IPS-NIHi7 (cell line): ENCODE measurements around the gene TSC2.
"Not testable (repeated sequence)": the region's sequence is repeated elsewhere in the genome, so short reads cannot be mapped to it uniquely, and the experiment has no call there.

Experiments
- DNase-seq: peaks from one replicate; pipeline ENCODE4 v3.0.0; 2012; ENCODE audit warnings: mixed read lengths; ENCODE audit errors: extremely low spot score

Gene TSC2

GRCh38 chr16:2085669-2086068, 37.9 kb downstream of the TSC2 start:
- no peak for DNase-seq

- DNase-seq, result no peak
Measured at GRCh38 chr16:2086106-2086742, 38.4 kb downstream of the TSC2 start.

- DNase-seq, result no peak
Measured at GRCh38 chr16:2086812-2087747, 39.3 kb downstream of the TSC2 start.

- no peak for DNase-seq
Measured at GRCh38 chr16:2087748-2088631, 40.2 kb downstream of the TSC2 start.

- no peak for DNase-seq
Measured at GRCh38 chr16:2088759-2089358, 41.1 kb downstream of the TSC2 start.

- DNase-seq, result no peak
Measured at GRCh38 chr16:2089706-2090480, 42.1 kb downstream of the TSC2 start.

GRCh38 chr16:2090481-2090776, 42.6 kb downstream of the TSC2 start:
- no peak for DNase-seq

GRCh38 chr16:2090777-2091546, 43.2 kb downstream of the TSC2 start:
- DNase-seq, result peak; percentile 98

GRCh38 chr16:2091547-2092255, 43.9 kb downstream of the TSC2 start:
- no peak for DNase-seq

- DNase-seq, result no peak
Measured at GRCh38 chr16:2092256-2092620, 44.5 kb downstream of the TSC2 start.

GRCh38 chr16:2092866-2093265, 45.1 kb downstream of the TSC2 start:
- no peak for DNase-seq

- no peak for DNase-seq
Measured at GRCh38 chr16:2093793-2094192, 46.0 kb downstream of the TSC2 start.

- no peak for DNase-seq
Measured at GRCh38 chr16:2095315-2095853, 47.6 kb downstream of the TSC2 start.

- no peak for DNase-seq
Measured at GRCh38 chr16:2095918-2096582, 48.3 kb downstream of the TSC2 start.

GRCh38 chr16:2096853-2097595, 49.2 kb downstream of the TSC2 start:
- no peak for DNase-seq

GRCh38 chr16:2097689-2098088, 49.9 kb downstream of the TSC2 start:
- not testable (repeated sequence) for DNase-seq

GRCh38 chr16:2101581-2101980, 53.8 kb downstream of the TSC2 start:
- not testable (repeated sequence) for DNase-seq

- no peak for DNase-seq
Measured at GRCh38 chr16:2102471-2102870, 54.7 kb downstream of the TSC2 start.
